Endothelial cell (in vitro differentiated cells): ENCODE results near the gene XRCC1. TPM values are rescaled to one million over a fixed set of nuclear protein-coding genes. Genes with fewer than 3 reads are reported as not detected.

Source experiments
- DNase-seq: peaks from one replicate; pipeline ENCODE4 v3.0.0; 2021; ENCODE audit warnings: low spot score
- H3K27ac Mint-ChIP-seq: one replicate; pipeline ENCODE4 v1.8.0; 2021; ENCODE audit warnings: mixed read lengths, inconsistent platforms; ENCODE audit not compliant: unreplicated experiment
- H3K27me3 Mint-ChIP-seq: one replicate; pipeline ENCODE4 v1.8.0; 2021; ENCODE audit warnings: mild to moderate bottlenecking, moderate library complexity, mixed read lengths, inconsistent platforms; ENCODE audit not compliant: unreplicated experiment
- H3K36me3 Mint-ChIP-seq: one replicate; pipeline ENCODE4 v1.8.0; 2021; ENCODE audit warnings: mild to moderate bottlenecking, low read depth, mixed read lengths, inconsistent platforms; ENCODE audit not compliant: unreplicated experiment
- H3K4me1 Mint-ChIP-seq: one replicate; pipeline ENCODE4 v1.8.0; 2021; ENCODE audit warnings: mild to moderate bottlenecking, mixed read lengths, inconsistent platforms; ENCODE audit not compliant: unreplicated experiment
- H3K4me3 Mint-ChIP-seq: one replicate; pipeline ENCODE4 v1.8.0; 2021; ENCODE audit warnings: mild to moderate bottlenecking, mixed read lengths, inconsistent platforms; ENCODE audit not compliant: unreplicated experiment
- H3K9me3 Mint-ChIP-seq: one replicate; pipeline ENCODE4 v1.8.0; 2021; ENCODE audit warnings: mixed read lengths, inconsistent platforms; ENCODE audit not compliant: unreplicated experiment
- CTCF ChIP-seq: fragments of 200-600 bp; sonication (generic); IDR thresholded peaks from one replicate; pipeline ENCODE4 v1.5.0; 2021; ENCODE audit warnings: antibody characterized with exemption; ENCODE audit not compliant: unreplicated experiment
- total RNA-seq: library from RNA; stranded (reverse); fragmentation: NEBNext Ultra II Directional; extraction: Animal tissue kit (Norgen Biotek cat#: 25700); gene quantifications from one replicate; pipeline ENCODE4 v1.2.1, GENCODE V29; 2021; ENCODE audit not compliant: unreplicated experiment

XRCC1 gene
- total RNA-seq, 1 donor from 2014 or later = 45.1 TPM

GRCh38 chr19:43575955-43576878, 890 bp upstream of the XRCC1 start:
- TF ChIP-seq CTCF = no peak
- no peaks in the 10 kb centered on the region for H3K9me3 Mint-ChIP-seq
- peak overlapping the region; percentile 82 for H3K4me3 Mint-ChIP-seq
- H3K36me3 Mint-ChIP-seq = peaks cover 13% of the 10 kb centered on the region
- DNase-seq = no peak
- peaks cover 17% of the 10 kb centered on the region for H3K27me3 Mint-ChIP-seq
- H3K4me1 Mint-ChIP-seq = peaks cover 26% of the 10 kb centered on the region
- peak overlapping the region; percentile 99 for H3K27ac Mint-ChIP-seq

- Mint-ChIP-seq H3K36me3 (peaks cover 9% of the 10 kb centered on the region), H3K4me1 (peaks cover 19% of the 10 kb centered on the region), H3K4me3 (peak overlapping the region; percentile 98), H3K27ac (peak overlapping the region; percentile 99), H3K9me3 (no peaks in the 10 kb centered on the region), H3K27me3 (peaks cover 17% of the 10 kb centered on the region)
- TF ChIP-seq CTCF = no peak
- no peak for DNase-seq
Observed at GRCh38 chr19:43574424-43575155, 737 bp downstream of the XRCC1 start.

- Mint-ChIP-seq H3K27ac (peak overlapping the region; percentile 81), H3K4me1 (peaks cover 14% of the 10 kb centered on the region), H3K36me3 (peaks cover 9% of the 10 kb centered on the region), H3K9me3 (no peaks in the 10 kb centered on the region), H3K4me3 (peak overlapping the region; percentile 71), H3K27me3 (peaks cover 13% of the 10 kb centered on the region)
- TF ChIP-seq CTCF = no peak
- no peak for DNase-seq
Observed at GRCh38 chr19:43572171-43572588, 3.1 kb downstream of the XRCC1 start.

GRCh38 chr19:43570174-43570791, 5.0 kb downstream of the XRCC1 start:
- Mint-ChIP-seq H3K27ac (no peak overlapping the region), H3K36me3 (peaks cover 9% of the 10 kb centered on the region), H3K4me1 (peaks cover 6% of the 10 kb centered on the region), H3K27me3 (peaks cover 8% of the 10 kb centered on the region), H3K4me3 (no peak overlapping the region), H3K9me3 (no peaks in the 10 kb centered on the region)
- DNase-seq = no peak
- TF ChIP-seq CTCF = no peak
